BLaER1 treated with 17β-estradiol and CSF1 and Interleukin-3, amounts not matched to agents 10 nM and 100 nM (cell line): ENCODE data around the gene ASTL.

ENCODE experiments used
- H3K27ac ChIP-seq, 11 experiments: shearing (Covaris generic); formaldehyde crosslinking; 2 replicates each; pipeline ENCODE4 v1.8.1; 2022
- H3K27me3 ChIP-seq, 11 experiments: shearing (Covaris generic); formaldehyde crosslinking; 2 replicates each; pipeline ENCODE4 v1.8.1; 2022
- H3K36me3 ChIP-seq, 11 experiments: shearing (Covaris generic); formaldehyde crosslinking; 2 replicates each; pipeline ENCODE4 v1.8.1; 2022
- H3K4me1 ChIP-seq, 10 experiments: shearing (Covaris generic); formaldehyde crosslinking; 2 replicates each; pipeline ENCODE4 v1.8.1; 2022
- H3K4me2 ChIP-seq, 11 experiments: shearing (Covaris generic); formaldehyde crosslinking; 2 replicates each; pipeline ENCODE4 v1.8.1; 2022
- H3K4me3 ChIP-seq, 10 experiments: shearing (Covaris generic); formaldehyde crosslinking; 2 replicates each; pipeline ENCODE4 v1.8.1; 2022
- H3K9ac ChIP-seq, 11 experiments: shearing (Covaris generic); formaldehyde crosslinking; 2 replicates each; pipeline ENCODE4 v1.8.1; 2022
- H3K9me3 ChIP-seq, 11 experiments: shearing (Covaris generic); formaldehyde crosslinking; replicated peaks in 1 of 11; 2 replicates each; pipeline ENCODE4 v1.8.1; 2022
- H4K20me1 ChIP-seq, 11 experiments: shearing (Covaris generic); formaldehyde crosslinking; 2 replicates each; pipeline ENCODE4 v1.8.1; 2022
- Cebpa-rat ChIP-seq, 11 experiments: shearing (Covaris generic); IDR thresholded peaks; 2 replicates each; pipeline ENCODE4 v1.8.1; 2022

Gene ASTL

GRCh38 chr2:96137321-96138178, 752 bp downstream of the ASTL start:
- Histone ChIP-seq H3K27me3 (no peaks in the 10 kb centered on the region), H3K4me1 (peaks cover 6 to 51% (median 21%) of the 10 kb centered on the region in 10 experiments), H3K4me3 (no peak overlapping the region), H3K9me3 (no peaks in the 10 kb centered on the region), H3K4me2 (no peak overlapping the region), H3K27ac (no peak overlapping the region), H4K20me1 (peaks cover 0 to 18% (median 7%) of the 10 kb centered on the region in 11 experiments; a peak in 20 of 22 replicates), H3K36me3 (peaks cover 0 to 11% (median 6%) of the 10 kb centered on the region in 11 experiments; a peak in 12 of 22 replicates), H3K9ac (0 out of 22 replicates have a peak overlapping the region, but pooled peaks of 2 of the 11 experiments have one; percentile 30 to 31)
- TF ChIP-seq Cebpa-rat (IDR thresholded peaks at IDR 0.05) = no peak

- H4K20me1 ChIP-seq = peaks cover 0 to 12% (median 0%) of the 10 kb centered on the region in 11 experiments; a peak in 7 of 22 replicates
Measured at GRCh38 chr2:96136129-96136720, 2.1 kb downstream of the ASTL start.

GRCh38 chr2:96135621-96136020, 2.7 kb downstream of the ASTL start:
- TF ChIP-seq Cebpa-rat (IDR thresholded peaks at IDR 0.05) = no peak
- no peak overlapping the region; a peak in 1 of 22 replicates for H3K9ac ChIP-seq
- no peak overlapping the region for H3K4me2 ChIP-seq

More at GRCh38 chr2:96136129-96136720, 2.1 kb downstream of the ASTL start:
- H3K4me3 ChIP-seq = no peak overlapping the region
- H3K9ac ChIP-seq = peak overlapping the region in 1 of 11 experiments; percentile 29; a peak in 1 of 22 replicates
- H3K4me2 ChIP-seq = peak overlapping the region in 3 of 11 experiments; percentile 4 to 21 (median 5); a peak in 3 of 22 replicates
- peak overlapping the region in 1 of 11 experiments; percentile 4; a peak in 1 of 22 replicates for H3K27ac ChIP-seq
- H3K36me3 ChIP-seq = no peaks in the 10 kb centered on the region
- H3K4me1 ChIP-seq = peaks cover 0 to 38% (median 8%) of the 10 kb centered on the region in 10 experiments; a peak in 17 of 20 replicates
- TF ChIP-seq Cebpa-rat (IDR thresholded peaks at IDR 0.05) = no peak
- no peaks in the 10 kb centered on the region for H3K27me3 ChIP-seq
- H3K9me3 ChIP-seq = no peaks in the 10 kb centered on the region

GRCh38 chr2:96135171-96135570, 3.1 kb downstream of the ASTL start:
- no peaks in the 10 kb centered on the region for H3K36me3 ChIP-seq
- TF ChIP-seq Cebpa-rat (IDR thresholded peaks at IDR 0.05) = no peak
- peaks cover 0 to 36% (median 5%) of the 10 kb centered on the region in 10 experiments; a peak in 7 of 20 replicates for H3K4me1 ChIP-seq
- peaks cover 0 to 12% (median 0%) of the 10 kb centered on the region in 11 experiments; a peak in 4 of 22 replicates for H4K20me1 ChIP-seq
- no peaks in the 10 kb centered on the region for H3K9me3 ChIP-seq
- H3K4me2 ChIP-seq = no peak overlapping the region
- no peaks in the 10 kb centered on the region for H3K27me3 ChIP-seq
- no peak overlapping the region for H3K4me3 ChIP-seq
- no peak overlapping the region for H3K27ac ChIP-seq
- no peak overlapping the region; a peak in 1 of 22 replicates for H3K9ac ChIP-seq

More at GRCh38 chr2:96135621-96136020, 2.7 kb downstream of the ASTL start:
- H3K4me1 ChIP-seq = peaks cover 0 to 33% (median 3%) of the 10 kb centered on the region in 10 experiments; a peak in 7 of 20 replicates
- H3K9me3 ChIP-seq = no peaks in the 10 kb centered on the region
- no peaks in the 10 kb centered on the region for H3K36me3 ChIP-seq
- H3K27me3 ChIP-seq = no peaks in the 10 kb centered on the region
- no peak overlapping the region for H3K4me3 ChIP-seq
- peaks cover 0 to 12% (median 0%) of the 10 kb centered on the region in 11 experiments; a peak in 4 of 22 replicates for H4K20me1 ChIP-seq
- no peak overlapping the region for H3K27ac ChIP-seq

GRCh38 chr2:96134421-96134820, 3.9 kb downstream of the ASTL start:
- Histone ChIP-seq H4K20me1 (peaks cover 0 to 12% (median 0%) of the 10 kb centered on the region in 11 experiments; a peak in 4 of 22 replicates), H3K27me3 (no peaks in the 10 kb centered on the region), H3K4me1 (peaks cover 0 to 38% (median 5%) of the 10 kb centered on the region in 10 experiments; a peak in 7 of 20 replicates), H3K4me3 (no peak overlapping the region), H3K36me3 (no peaks in the 10 kb centered on the region), H3K27ac (no peak overlapping the region), H3K9ac (no peak overlapping the region), H3K4me2 (0 out of 22 replicates have a peak overlapping the region, but pooled peaks of 2 of the 11 experiments have one; percentile 7 to 10), H3K9me3 (no peaks in the 10 kb centered on the region)
- no peak for TF ChIP-seq Cebpa-rat (IDR thresholded peaks at IDR 0.05)

GRCh38 chr2:96131813-96132745, 6.2 kb downstream of the ASTL start:
- Histone ChIP-seq H3K9ac (no peak overlapping the region), H3K27me3 (no peaks in the 10 kb centered on the region), H3K4me1 (peaks cover 0 to 27% (median 5%) of the 10 kb centered on the region in 10 experiments; a peak in 7 of 20 replicates), H3K4me2 (no peak overlapping the region), H3K27ac (no peak overlapping the region), H3K36me3 (no peaks in the 10 kb centered on the region), H3K4me3 (no peak overlapping the region), H4K20me1 (no peaks in the 10 kb centered on the region), H3K9me3 (no peaks in the 10 kb centered on the region)
- TF ChIP-seq Cebpa-rat (IDR thresholded peaks at IDR 0.05) = no peak

GRCh38 chr2:96131152-96131812, 7.0 kb downstream of the ASTL start:
- H4K20me1 ChIP-seq = no peaks in the 10 kb centered on the region
- no peak overlapping the region for H3K27ac ChIP-seq
- H3K4me1 ChIP-seq = peaks cover 0 to 19% (median 2%) of the 10 kb centered on the region in 10 experiments; a peak in 7 of 20 replicates
- no peaks in the 10 kb centered on the region for H3K36me3 ChIP-seq
- H3K27me3 ChIP-seq = no peaks in the 10 kb centered on the region
- no peak overlapping the region for H3K4me3 ChIP-seq
- TF ChIP-seq Cebpa-rat (IDR thresholded peaks at IDR 0.05) = no peak
- no peaks in the 10 kb centered on the region for H3K9me3 ChIP-seq
- no peak overlapping the region for H3K4me2 ChIP-seq
- no peak overlapping the region for H3K9ac ChIP-seq

- Histone ChIP-seq H4K20me1 (no peaks in the 10 kb centered on the region), H3K9ac (no peak overlapping the region), H3K27ac (no peak overlapping the region), H3K36me3 (no peaks in the 10 kb centered on the region), H3K4me2 (no peak overlapping the region), H3K4me3 (no peak overlapping the region), H3K9me3 (no peaks in the 10 kb centered on the region), H3K4me1 (peaks cover 0 to 16% (median 0%) of the 10 kb centered on the region in 10 experiments; a peak in 6 of 20 replicates), H3K27me3 (no peaks in the 10 kb centered on the region)
- no peak for TF ChIP-seq Cebpa-rat (IDR thresholded peaks at IDR 0.05)
Measured at GRCh38 chr2:96130483-96130882, 7.8 kb downstream of the ASTL start.
